ENCODE data around the gene MBNL1. TPM values are rescaled to one million over a fixed set of nuclear protein-coding genes. Genes with fewer than 3 reads are reported as not detected.

Gene MBNL1
- total and polyA plus RNA-seq, 2 of the 13 experiments (the other 11 are each of a cell fraction or from before 2014, with no cell fraction given): 27.1 to 55.4 TPM

GRCh38 chr3:152269056-152269830, 514 bp downstream of the MBNL1 start (continued):
- TF ChIP-seq ETS1 (CRISPR knock-in tag; IDR thresholded peaks at IDR 0.05): no peak; the same call in 1 of the 2 replicates
- TF ChIP-seq ARID2 (CRISPR knock-in tag; IDR thresholded peaks at IDR 0.05; ENCODE audit: borderline replicate concordance): no peak; the same call in 1 of the 2 replicates
- TF ChIP-seq ZNF317 (CRISPR knock-in tag; IDR thresholded peaks at IDR 0.05): 0 out of 2 replicates have a peak, but pooled peaks have one; percentile 14
- TF ChIP-seq, protein P1, sequence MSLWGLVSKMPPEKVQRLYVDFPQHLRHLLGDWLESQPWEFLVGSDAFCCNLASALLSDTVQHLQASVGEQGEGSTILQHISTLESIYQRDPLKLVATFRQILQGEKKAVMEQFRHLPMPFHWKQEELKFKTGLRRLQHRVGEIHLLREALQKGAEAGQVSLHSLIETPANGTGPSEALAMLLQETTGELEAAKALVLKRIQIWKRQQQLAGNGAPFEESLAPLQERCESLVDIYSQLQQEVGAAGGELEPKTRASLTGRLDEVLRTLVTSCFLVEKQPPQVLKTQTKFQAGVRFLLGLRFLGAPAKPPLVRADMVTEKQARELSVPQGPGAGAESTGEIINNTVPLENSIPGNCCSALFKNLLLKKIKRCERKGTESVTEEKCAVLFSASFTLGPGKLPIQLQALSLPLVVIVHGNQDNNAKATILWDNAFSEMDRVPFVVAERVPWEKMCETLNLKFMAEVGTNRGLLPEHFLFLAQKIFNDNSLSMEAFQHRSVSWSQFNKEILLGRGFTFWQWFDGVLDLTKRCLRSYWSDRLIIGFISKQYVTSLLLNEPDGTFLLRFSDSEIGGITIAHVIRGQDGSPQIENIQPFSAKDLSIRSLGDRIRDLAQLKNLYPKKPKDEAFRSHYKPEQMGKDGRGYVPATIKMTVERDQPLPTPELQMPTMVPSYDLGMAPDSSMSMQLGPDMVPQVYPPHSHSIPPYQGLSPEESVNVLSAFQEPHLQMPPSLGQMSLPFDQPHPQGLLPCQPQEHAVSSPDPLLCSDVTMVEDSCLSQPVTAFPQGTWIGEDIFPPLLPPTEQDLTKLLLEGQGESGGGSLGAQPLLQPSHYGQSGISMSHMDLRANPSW (CRISPR knock-in tag; IDR thresholded peaks at IDR 0.05; ENCODE audit: borderline replicate concordance): no peak
- no peak for TF ChIP-seq MLX (CRISPR knock-in tag; IDR thresholded peaks at IDR 0.05)
- no peak for TF ChIP-seq NFRKB (IDR thresholded peaks at IDR 0.05)
- TF ChIP-seq NR0B2 (CRISPR knock-in tag; IDR thresholded peaks at IDR 0.05): no peak
- TF ChIP-seq ZFX (CRISPR knock-in tag; IDR thresholded peaks at IDR 0.05; ENCODE audit: low read depth): peak; percentile 19; the same call in 1 of the 2 replicates
- no peak for TF ChIP-seq SIX4 (CRISPR knock-in tag; IDR thresholded peaks at IDR 0.05)
- TF ChIP-seq ZNF598 (CRISPR knock-in tag; IDR thresholded peaks at IDR 0.05; ENCODE audit: borderline replicate concordance): no peak
- no peak for TF ChIP-seq ZBTB3 (CRISPR knock-in tag; IDR thresholded peaks at IDR 0.05; ENCODE audit: borderline replicate concordance, low read depth)
- no peak for TF ChIP-seq PAX8 (CRISPR knock-in tag; IDR thresholded peaks at IDR 0.05; ENCODE audit: borderline replicate concordance)
- TF ChIP-seq, protein P2, sequence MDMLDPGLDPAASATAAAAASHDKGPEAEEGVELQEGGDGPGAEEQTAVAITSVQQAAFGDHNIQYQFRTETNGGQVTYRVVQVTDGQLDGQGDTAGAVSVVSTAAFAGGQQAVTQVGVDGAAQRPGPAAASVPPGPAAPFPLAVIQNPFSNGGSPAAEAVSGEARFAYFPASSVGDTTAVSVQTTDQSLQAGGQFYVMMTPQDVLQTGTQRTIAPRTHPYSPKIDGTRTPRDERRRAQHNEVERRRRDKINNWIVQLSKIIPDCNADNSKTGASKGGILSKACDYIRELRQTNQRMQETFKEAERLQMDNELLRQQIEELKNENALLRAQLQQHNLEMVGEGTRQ (IDR thresholded peaks at IDR 0.05; ENCODE audit: low read depth, low read length): no peak
- TF ChIP-seq, protein P2 (CRISPR knock-in tag; IDR thresholded peaks at IDR 0.05; ENCODE audit: borderline replicate concordance): peak; percentile 43; the same call in 1 of the 2 replicates
- TF ChIP-seq, protein P3, sequence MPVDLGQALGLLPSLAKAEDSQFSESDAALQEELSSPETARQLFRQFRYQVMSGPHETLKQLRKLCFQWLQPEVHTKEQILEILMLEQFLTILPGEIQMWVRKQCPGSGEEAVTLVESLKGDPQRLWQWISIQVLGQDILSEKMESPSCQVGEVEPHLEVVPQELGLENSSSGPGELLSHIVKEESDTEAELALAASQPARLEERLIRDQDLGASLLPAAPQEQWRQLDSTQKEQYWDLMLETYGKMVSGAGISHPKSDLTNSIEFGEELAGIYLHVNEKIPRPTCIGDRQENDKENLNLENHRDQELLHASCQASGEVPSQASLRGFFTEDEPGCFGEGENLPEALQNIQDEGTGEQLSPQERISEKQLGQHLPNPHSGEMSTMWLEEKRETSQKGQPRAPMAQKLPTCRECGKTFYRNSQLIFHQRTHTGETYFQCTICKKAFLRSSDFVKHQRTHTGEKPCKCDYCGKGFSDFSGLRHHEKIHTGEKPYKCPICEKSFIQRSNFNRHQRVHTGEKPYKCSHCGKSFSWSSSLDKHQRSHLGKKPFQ (CRISPR knock-in tag; IDR thresholded peaks at IDR 0.05; ENCODE audit: insufficient replicate concordance): peak; percentile 32
- TF ChIP-seq, protein P4, sequence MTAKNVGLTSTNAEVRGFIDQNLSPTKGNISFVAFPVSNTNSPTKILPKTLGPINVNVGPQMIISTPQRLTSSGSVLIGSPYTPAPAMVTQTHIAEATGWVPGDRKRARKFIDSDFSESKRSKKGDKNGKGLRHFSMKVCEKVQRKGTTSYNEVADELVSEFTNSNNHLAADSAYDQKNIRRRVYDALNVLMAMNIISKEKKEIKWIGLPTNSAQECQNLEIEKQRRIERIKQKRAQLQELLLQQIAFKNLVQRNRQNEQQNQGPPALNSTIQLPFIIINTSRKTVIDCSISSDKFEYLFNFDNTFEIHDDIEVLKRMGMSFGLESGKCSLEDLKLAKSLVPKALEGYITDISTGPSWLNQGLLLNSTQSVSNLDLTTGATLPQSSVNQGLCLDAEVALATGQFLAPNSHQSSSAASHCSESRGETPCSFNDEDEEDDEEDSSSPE (CRISPR knock-in tag; IDR thresholded peaks at IDR 0.05): 0 out of 2 replicates have a peak, but pooled peaks have one; percentile 5
- peak; percentile 37; the same call in 1 of the 2 replicates for TF ChIP-seq ZNF12 (CRISPR knock-in tag; IDR thresholded peaks at IDR 0.05)
- 0 out of 2 replicates have a peak, but pooled peaks have one; percentile 11 for TF ChIP-seq ZNF616 (CRISPR knock-in tag; IDR thresholded peaks at IDR 0.05; ENCODE audit: low read depth)
